Measurements from ENCODE around the gene ESR1. TPM values are rescaled to one million over a fixed set of nuclear protein-coding genes. Genes with fewer than 3 reads are reported as not detected.
"Not testable (repeated sequence)": the region's sequence is repeated elsewhere in the genome, so short reads cannot be mapped to it uniquely, and the experiment has no call there.

ESR1 gene
- total RNA-seq, 1 donor from 2014 or later, result 0.75 TPM

GRCh38 chr6:152076242-152076641 is 268.8 kb downstream of the ESR1 start:
- DNase-seq (ENCODE audit: low spot score); intact Hi-C loops (cut with DNase I): not testable (repeated sequence)

GRCh38 chr6:152078001-152078400 is 270.5 kb downstream of the ESR1 start:
- intact Hi-C loops (cut with DNase I), result no loop called here

GRCh38 chr6:152078804-152079203 is 271.3 kb downstream of the ESR1 start:
- DNase-seq (ENCODE audit: low spot score), result no peak
- intact Hi-C loops (cut with DNase I), result no loop called here

More at GRCh38 chr6:152078001-152078400, 270.5 kb downstream of the ESR1 start:
- no peak for DNase-seq (ENCODE audit: low spot score)

- intact Hi-C loops (cut with DNase I), result no loop called here
- no peak for DNase-seq (ENCODE audit: low spot score)
Observed at GRCh38 chr6:152085451-152085921, 278.0 kb downstream of the ESR1 start.

GRCh38 chr6:152086223-152086873 is 278.9 kb downstream of the ESR1 start:
- intact Hi-C loops (cut with DNase I), result no loop called here

GRCh38 chr6:152087096-152087495 is 279.6 kb downstream of the ESR1 start:
- DNase-seq (ENCODE audit: low spot score), result no peak
- intact Hi-C loops (cut with DNase I), result no loop called here

More at GRCh38 chr6:152086223-152086873, 278.9 kb downstream of the ESR1 start:
- DNase-seq (ENCODE audit: low spot score), result no peak

- intact Hi-C loops (cut with DNase I), result no loop called here
- DNase-seq (ENCODE audit: low spot score), result no peak
Observed at GRCh38 chr6:152087701-152088100, 280.2 kb downstream of the ESR1 start.

GRCh38 chr6:152089992-152090391 is 282.5 kb downstream of the ESR1 start:
- intact Hi-C loops (cut with DNase I), result no loop called here
- no peak for DNase-seq (ENCODE audit: low spot score)

- DNase-seq (ENCODE audit: low spot score), result no peak
- intact Hi-C loops (cut with DNase I), result no loop called here
Observed at GRCh38 chr6:152091201-152091600, 283.7 kb downstream of the ESR1 start.

- intact Hi-C loops (cut with DNase I), result no loop called here
- no peak for DNase-seq (ENCODE audit: low spot score)
Observed at GRCh38 chr6:152091851-152092341, 284.4 kb downstream of the ESR1 start.

- intact Hi-C loops (cut with DNase I), result no loop called here
- no peak for DNase-seq (ENCODE audit: low spot score)
Observed at GRCh38 chr6:152093711-152094110, 286.2 kb downstream of the ESR1 start.

- intact Hi-C loops (cut with DNase I), result no loop called here
- DNase-seq (ENCODE audit: low spot score), result no peak
Observed at GRCh38 chr6:152094276-152094675, 286.8 kb downstream of the ESR1 start.

GRCh38 chr6:152094992-152095592 is 287.6 kb downstream of the ESR1 start:
- intact Hi-C loops (cut with DNase I), result no loop called here
- peak; percentile 82 for DNase-seq (ENCODE audit: low spot score)

- intact Hi-C loops (cut with DNase I), result no loop called here
- no peak for DNase-seq (ENCODE audit: low spot score)
Observed at GRCh38 chr6:152096863-152097496, 289.5 kb downstream of the ESR1 start.

- intact Hi-C loops (cut with DNase I), result no loop called here
- no peak for DNase-seq (ENCODE audit: low spot score)
Observed at GRCh38 chr6:152098683-152099082, 291.2 kb downstream of the ESR1 start.

- DNase-seq (ENCODE audit: low spot score), result no peak
- intact Hi-C loops (cut with DNase I), result no loop called here
Observed at GRCh38 chr6:152099446-152100182, 292.1 kb downstream of the ESR1 start.

- intact Hi-C loops (cut with DNase I), result no loop called here
- no peak for DNase-seq (ENCODE audit: low spot score)
Observed at GRCh38 chr6:152100183-152100618, 292.7 kb downstream of the ESR1 start.

- intact Hi-C loops (cut with DNase I), result no loop called here
- no peak for DNase-seq (ENCODE audit: low spot score)
Observed at GRCh38 chr6:152107973-152108372, 300.5 kb downstream of the ESR1 start.

GRCh38 chr6:152110886-152111820 is 303.7 kb downstream of the ESR1 start:
- intact Hi-C loops (cut with DNase I), result no loop called here
- DNase-seq (ENCODE audit: low spot score), result peak; percentile 85
